Neural crest cell (in vitro differentiated cells): Measurements from ENCODE around the gene LRCOL1. TPM values are rescaled to one million over a fixed set of nuclear protein-coding genes. Genes with fewer than 3 reads are reported as not detected.

Experiments
- DNase-seq: peaks from one replicate; pipeline ENCODE4 v3.0.0; 2021; ENCODE audit warnings: low read depth, mixed read lengths, low spot score
- H3K27ac Mint-ChIP-seq: one replicate; pipeline ENCODE4 v1.8.0; 2021; ENCODE audit warnings: mild to moderate bottlenecking, mixed read lengths; ENCODE audit not compliant: unreplicated experiment
- H3K27me3 Mint-ChIP-seq: 2 replicates; pipeline ENCODE4 v1.8.0; 2021; ENCODE audit warnings: low read depth, mild to moderate bottlenecking, mixed read lengths
- H3K36me3 Mint-ChIP-seq: 2 replicates; pipeline ENCODE4 v1.8.0; 2021; ENCODE audit warnings: low read depth, mild to moderate bottlenecking, mixed read lengths
- H3K4me1 Mint-ChIP-seq: 2 replicates; pipeline ENCODE4 v1.8.0; 2021; ENCODE audit warnings: mixed read lengths
- H3K4me3 Mint-ChIP-seq: one replicate; pipeline ENCODE4 v1.8.0; 2021; ENCODE audit warnings: mild to moderate bottlenecking, mixed read lengths
- H3K9me3 Mint-ChIP-seq: 2 replicates; pipeline ENCODE4 v1.8.0; 2021; ENCODE audit warnings: mixed read lengths
- total RNA-seq: library from RNA; stranded (reverse); gene quantifications from 2 replicates; pipeline ENCODE4 v1.2.1, GENCODE V29; 2021
- TF ChIP-seq, protein P1 (sequence below): fragments of 200-600 bp; sonication (generic); conservative IDR thresholded peaks from 2 replicates; pipeline ENCODE4 v1.5.0; 2021; ENCODE audit warnings: antibody characterized with exemption, mild to moderate bottlenecking

LRCOL1 gene
- total RNA-seq, 1 donor from 2014 or later = 1.7 TPM

DNA sequence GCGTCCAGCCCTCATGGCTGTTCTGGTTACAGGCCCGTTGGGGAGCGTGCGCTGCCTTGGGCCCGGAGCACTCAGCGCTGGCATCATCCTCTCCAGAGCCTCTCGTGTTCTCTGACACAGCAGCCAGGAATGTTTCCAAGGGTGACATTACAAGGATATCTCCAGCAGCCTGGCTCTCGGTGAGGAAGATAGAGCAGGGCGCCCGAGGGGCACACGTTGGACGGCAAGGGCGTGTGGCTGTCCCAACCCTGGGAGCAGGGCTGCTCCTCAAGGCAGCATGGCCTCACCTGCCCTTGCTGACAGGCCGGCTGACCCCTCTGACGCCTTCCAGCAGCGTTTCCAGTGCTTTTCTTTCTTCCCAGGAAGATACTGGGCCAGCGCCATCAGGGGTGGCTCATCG, 14.4 kb downstream of the LRCOL1 start:
- Mint-ChIP-seq H3K27me3 (peaks cover 42% of the 10 kb centered on the region), H3K9me3 (no peaks in the 10 kb centered on the region), H3K4me3 (peak overlapping the region; percentile 77), H3K36me3 (no peaks in the 10 kb centered on the region), H3K27ac (no peak overlapping the region), H3K4me1 (peaks cover 31% of the 10 kb centered on the region)
- TF ChIP-seq, protein P1, sequence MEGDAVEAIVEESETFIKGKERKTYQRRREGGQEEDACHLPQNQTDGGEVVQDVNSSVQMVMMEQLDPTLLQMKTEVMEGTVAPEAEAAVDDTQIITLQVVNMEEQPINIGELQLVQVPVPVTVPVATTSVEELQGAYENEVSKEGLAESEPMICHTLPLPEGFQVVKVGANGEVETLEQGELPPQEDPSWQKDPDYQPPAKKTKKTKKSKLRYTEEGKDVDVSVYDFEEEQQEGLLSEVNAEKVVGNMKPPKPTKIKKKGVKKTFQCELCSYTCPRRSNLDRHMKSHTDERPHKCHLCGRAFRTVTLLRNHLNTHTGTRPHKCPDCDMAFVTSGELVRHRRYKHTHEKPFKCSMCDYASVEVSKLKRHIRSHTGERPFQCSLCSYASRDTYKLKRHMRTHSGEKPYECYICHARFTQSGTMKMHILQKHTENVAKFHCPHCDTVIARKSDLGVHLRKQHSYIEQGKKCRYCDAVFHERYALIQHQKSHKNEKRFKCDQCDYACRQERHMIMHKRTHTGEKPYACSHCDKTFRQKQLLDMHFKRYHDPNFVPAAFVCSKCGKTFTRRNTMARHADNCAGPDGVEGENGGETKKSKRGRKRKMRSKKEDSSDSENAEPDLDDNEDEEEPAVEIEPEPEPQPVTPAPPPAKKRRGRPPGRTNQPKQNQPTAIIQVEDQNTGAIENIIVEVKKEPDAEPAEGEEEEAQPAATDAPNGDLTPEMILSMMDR = no peak
- no peak for DNase-seq

DNA sequence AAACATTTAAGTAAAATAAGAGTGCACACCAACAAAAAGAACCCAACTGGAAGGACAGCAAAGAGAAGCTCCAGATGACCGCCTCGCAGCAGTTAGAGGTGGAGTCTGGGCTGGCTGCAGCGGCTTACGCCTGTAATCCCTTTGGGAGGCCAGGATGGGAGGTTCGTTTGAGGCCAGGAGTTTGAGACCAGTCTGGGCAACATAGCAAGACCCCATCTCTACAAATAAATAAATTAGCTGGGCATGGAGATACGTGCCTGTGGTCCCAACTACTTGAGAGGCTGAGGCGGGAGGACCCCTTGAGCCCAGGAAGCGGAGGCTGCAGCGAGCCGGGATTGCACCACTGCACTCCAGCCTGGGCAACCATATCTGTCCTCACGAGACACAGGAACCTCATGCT, 15.2 kb downstream of the LRCOL1 start:
- DNase-seq = no peak
- TF ChIP-seq, protein P1 = no peak
- no peaks in the 10 kb centered on the region for H3K9me3 Mint-ChIP-seq
- H3K27me3 Mint-ChIP-seq = peaks cover 38% of the 10 kb centered on the region
- no peak overlapping the region for H3K4me3 Mint-ChIP-seq
- no peak overlapping the region for H3K27ac Mint-ChIP-seq
- no peaks in the 10 kb centered on the region for H3K36me3 Mint-ChIP-seq
- peaks cover 23% of the 10 kb centered on the region for H3K4me1 Mint-ChIP-seq

DNA sequence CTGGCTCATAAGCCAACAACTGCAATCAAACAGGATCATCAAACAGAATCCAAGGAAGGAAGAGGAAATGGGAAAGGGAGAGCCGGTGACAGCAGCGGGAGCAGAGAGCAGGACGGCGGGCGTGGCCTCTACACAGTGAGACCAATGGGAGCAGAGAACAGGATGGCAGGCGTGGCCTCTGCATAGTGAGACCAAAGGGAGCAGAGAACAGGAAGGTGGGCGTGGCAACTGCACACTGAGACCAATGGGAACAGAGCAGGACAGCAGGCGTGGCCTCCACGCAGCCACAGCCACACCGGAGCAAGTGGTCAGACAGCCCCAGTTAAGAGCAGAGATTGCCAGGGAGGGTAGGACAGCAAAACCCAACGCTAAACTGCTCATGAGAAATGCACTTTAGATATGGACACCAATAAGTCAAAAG, 16.4 kb downstream of the LRCOL1 start:
- DNase-seq = peak; percentile 89
- Mint-ChIP-seq H3K9me3 (no peaks in the 10 kb centered on the region), H3K4me3 (peak overlapping the region; percentile 75), H3K27ac (no peak overlapping the region), H3K4me1 (peaks cover 21% of the 10 kb centered on the region), H3K27me3 (peaks cover 39% of the 10 kb centered on the region), H3K36me3 (no peaks in the 10 kb centered on the region)
- TF ChIP-seq, protein P1 = no peak

DNA sequence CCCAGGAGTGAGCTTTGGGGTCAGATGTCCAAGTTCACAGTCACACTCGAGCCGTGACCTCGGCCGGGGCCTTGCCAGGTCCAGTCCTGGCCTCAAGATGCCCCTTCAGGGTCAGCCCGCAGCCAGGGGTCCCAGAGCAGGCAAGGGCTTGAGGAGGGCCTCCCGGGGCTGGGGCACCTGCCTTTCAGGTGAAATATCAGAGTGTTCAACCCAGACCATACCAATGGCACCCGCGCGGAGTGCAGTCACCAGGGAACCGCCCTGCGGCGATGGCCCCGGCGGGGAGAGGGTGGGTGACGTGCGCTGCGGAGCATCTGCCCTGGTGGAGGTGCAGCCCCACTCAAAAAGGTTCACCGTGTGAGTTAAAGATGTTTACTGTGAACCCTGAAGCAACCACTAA, 16.9 kb downstream of the LRCOL1 start:
- no peaks in the 10 kb centered on the region for H3K9me3 Mint-ChIP-seq
- H3K36me3 Mint-ChIP-seq = no peaks in the 10 kb centered on the region
- H3K4me3 Mint-ChIP-seq = peak overlapping the region; percentile 75
- TF ChIP-seq, protein P1 = no peak
- no peak overlapping the region for H3K27ac Mint-ChIP-seq
- DNase-seq = no peak
- peaks cover 40% of the 10 kb centered on the region for H3K27me3 Mint-ChIP-seq
- H3K4me1 Mint-ChIP-seq = peaks cover 17% of the 10 kb centered on the region

DNA sequence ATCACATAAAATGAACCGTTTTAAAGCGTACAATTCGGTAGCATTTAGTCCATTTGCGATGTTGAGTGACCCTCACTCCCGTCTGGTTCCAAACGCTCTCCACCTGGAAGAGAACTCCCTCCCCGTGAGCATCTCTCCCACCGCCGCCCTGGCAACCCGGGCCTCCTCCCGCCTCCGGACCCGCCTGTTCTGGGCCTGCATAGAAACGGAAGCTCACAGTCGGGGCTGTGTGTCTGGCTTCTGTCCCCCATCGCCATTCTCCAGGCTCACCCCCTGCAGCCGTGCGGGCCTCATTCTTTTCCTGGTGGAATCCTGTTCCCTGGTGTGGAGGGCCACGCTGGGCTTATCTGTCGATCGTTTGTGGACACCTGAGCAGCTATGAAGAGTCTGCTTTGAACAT, 17.3 kb downstream of the LRCOL1 start:
- Mint-ChIP-seq H3K27ac (no peak overlapping the region), H3K27me3 (peaks cover 41% of the 10 kb centered on the region), H3K4me1 (peaks cover 16% of the 10 kb centered on the region), H3K36me3 (no peaks in the 10 kb centered on the region), H3K9me3 (no peaks in the 10 kb centered on the region), H3K4me3 (no peak overlapping the region)
- DNase-seq = no peak
- TF ChIP-seq, protein P1 = no peak
